Suprapubic skin (tissue), 4 donors: Measurements from ENCODE around the gene KLC4.

Source experiments
- CTCF ChIP-seq, 2 donors: fragments of 200-600 bp in 1 of 2; fragments of 450-650 bp in 1 of 2; sonication (generic) in 1 of 2; IDR thresholded peaks; one replicate each; pipeline ENCODE4 v1.5.1; 2016 to 2019; ENCODE audit warnings: antibody characterized with exemption in 2 of 2, mild to moderate bottlenecking in 1 of 2, moderate library complexity in 1 of 2
- EP300 ChIP-seq: sonication (generic); formaldehyde crosslinking; IDR thresholded peaks from one replicate; pipeline ENCODE4 v1.6.1; 2017; ENCODE audit warnings: antibody characterized with exemption
- POLR2A ChIP-seq, 2 donors: fragments of 450-650 bp; IDR thresholded peaks; one replicate each; pipeline ENCODE4 v1.6.1; 2017; ENCODE audit warnings: antibody characterized with exemption in 2 of 2, mild to moderate bottlenecking in 2 of 2, moderate library complexity in 2 of 2
- POLR2AphosphoS5 ChIP-seq, 3 donors: sonication (generic); formaldehyde crosslinking; IDR thresholded peaks; one replicate each; pipeline ENCODE4 v1.6.1; 2017; ENCODE audit warnings: antibody characterized with exemption in 3 of 3

GRCh38 chr6:43013843-43014433 lies 45.5 kb upstream of the KLC4 start, which contains the start of the genes KLHDC3 and MEA1:
- TF ChIP-seq CTCF (IDR thresholded peaks at IDR 0.05) (no peak), POLR2AphosphoS5 (IDR thresholded peaks at IDR 0.05) (peak in 2 of 3 donors; percentile 42 to 93), POLR2A (IDR thresholded peaks at IDR 0.05) (no peak), EP300 (no peak)
